ENCODE results near the gene THRB.

THRB gene

DNA sequence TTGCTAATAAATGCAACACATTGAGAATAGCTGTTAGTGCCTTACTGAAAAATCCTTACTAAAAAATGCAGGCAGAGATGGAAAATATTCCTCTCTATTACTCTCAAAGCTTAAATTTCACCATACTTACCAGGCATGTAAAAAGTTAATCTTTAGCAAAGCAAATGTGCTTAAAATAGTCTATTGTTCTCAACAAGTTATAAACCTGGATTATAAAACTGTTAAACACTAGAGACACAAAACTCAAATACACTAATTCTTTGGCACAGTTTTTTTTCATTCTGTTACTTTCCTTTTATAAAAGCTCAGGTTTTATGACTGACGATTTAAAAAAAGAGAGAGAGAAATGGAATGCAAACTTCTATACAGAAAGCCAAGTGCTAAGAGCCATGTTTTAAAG is 119.8 kb downstream of the THRB start:
- no peak overlapping the region for H3K4me3 ChIP-seq (ENCODE audit: low read depth, low read length)
- TF ChIP-seq CTCF (conservative IDR thresholded peaks at IDR 0.05; ENCODE audit: low read depth, low read length) = no peak
- no peak for DNase-seq (ENCODE audit: low read depth)

DNA sequence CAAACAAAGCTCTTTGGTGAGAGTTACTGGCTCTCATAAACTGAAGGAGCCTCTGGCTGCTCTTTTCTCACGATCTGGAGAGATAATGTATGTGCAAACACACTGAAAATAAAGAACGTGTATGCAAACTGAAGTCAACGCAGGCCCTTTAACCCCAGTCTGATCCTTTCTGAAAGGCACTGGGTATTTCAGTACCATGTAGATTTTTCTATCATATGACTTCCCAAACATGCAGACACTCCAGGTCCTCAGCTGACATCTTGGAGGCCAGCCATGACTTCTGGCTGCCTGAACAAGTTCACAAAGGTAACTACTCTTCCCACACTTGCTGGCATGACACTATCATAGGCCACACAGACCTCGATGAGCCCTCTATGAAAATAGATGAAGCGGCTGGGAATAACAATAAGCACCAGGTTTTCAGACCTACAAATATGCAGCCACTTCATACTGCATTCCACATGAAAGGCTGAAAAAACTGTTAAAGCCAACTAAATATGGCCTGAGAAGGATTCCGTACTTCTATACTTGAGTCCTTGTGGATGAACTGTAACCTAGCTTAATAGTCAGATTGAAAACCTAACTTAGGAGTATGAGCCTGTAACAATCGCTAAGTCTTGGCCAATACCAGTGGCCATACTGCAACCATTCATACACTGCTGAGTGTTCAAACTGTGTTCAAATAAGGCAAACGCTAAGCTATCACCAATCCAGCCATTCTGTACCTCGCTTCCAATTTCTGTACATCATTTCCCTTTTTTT is 121.3 kb downstream of the THRB start:
- no peak overlapping the region for H3K4me3 ChIP-seq (ENCODE audit: low read depth, low read length)
- DNase-seq (ENCODE audit: low read depth) = peak; percentile 35
- TF ChIP-seq CTCF (conservative IDR thresholded peaks at IDR 0.05; ENCODE audit: low read depth, low read length) = no peak

DNA sequence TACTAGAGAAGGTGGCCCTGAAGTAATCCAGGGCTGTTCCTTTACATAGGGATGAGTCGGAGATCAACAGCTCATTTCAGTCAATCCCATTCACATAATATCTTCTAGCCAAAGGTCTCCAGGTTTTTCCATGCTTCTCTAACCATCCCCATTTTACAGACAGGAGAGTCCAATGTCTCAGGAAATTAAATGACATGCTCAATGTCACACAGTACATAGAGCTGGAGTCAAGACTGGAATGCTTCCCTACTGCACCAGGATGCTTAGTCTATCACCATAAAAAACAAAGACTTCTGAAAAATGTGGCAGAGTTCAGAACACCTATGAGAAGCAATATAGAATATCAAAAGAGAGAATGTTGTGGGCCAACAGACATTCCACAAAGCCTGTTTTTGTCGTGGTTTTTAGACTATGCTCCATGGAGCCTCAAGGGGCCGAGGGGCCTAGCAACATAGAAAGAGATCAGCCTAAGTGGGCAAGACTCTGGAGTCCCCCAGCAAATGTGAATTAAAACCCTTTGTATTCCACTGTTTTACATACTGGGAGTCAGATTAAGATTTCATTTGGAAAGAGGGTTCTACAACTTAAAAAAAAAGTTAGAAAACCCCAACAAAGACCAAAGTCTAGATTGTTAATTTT is 122.0 kb downstream of the THRB start:
- no peak for TF ChIP-seq CTCF (conservative IDR thresholded peaks at IDR 0.05; ENCODE audit: low read depth, low read length)
- no peak for DNase-seq (ENCODE audit: low read depth)
- H3K4me3 ChIP-seq (ENCODE audit: low read depth, low read length) = no peak overlapping the region

DNA sequence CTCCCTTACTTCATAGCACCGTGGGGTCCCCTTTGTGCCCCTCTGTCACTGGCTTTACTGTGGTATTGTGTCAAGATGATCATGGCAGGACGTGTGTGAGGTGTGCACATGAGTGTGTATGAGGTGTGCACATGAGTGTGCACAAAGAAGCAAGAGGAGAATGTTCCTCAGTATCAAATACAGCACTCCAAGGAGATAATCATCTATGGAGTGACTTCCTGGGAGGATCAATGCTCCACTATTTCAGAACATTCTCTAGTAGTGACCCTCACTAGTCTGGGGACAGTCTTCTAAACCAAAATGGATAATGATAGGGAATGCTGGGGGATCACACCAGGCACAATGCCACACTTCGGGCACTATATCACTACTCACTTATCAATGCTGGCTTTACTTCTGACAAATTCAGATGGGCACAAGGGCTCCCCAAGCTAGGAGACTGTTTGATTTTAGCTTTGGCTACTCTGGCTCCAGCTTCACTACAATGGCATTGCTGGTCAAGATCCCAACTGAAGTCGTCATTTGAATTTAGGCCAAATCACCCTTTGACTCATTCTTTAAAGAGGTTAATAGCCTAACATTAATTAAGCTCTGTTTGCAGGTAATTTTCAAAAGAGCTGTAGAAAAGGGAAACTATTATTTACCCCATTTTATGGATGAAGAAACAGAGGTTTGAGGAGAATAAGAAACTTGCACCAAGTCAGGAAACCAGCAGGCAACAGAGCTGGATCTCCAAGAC is 124.1 kb downstream of the THRB start:
- TF ChIP-seq CTCF (conservative IDR thresholded peaks at IDR 0.05; ENCODE audit: low read depth, low read length) = no peak
- DNase-seq (ENCODE audit: low read depth) = no peak
- no peak overlapping the region for H3K4me3 ChIP-seq (ENCODE audit: low read depth, low read length)

DNA sequence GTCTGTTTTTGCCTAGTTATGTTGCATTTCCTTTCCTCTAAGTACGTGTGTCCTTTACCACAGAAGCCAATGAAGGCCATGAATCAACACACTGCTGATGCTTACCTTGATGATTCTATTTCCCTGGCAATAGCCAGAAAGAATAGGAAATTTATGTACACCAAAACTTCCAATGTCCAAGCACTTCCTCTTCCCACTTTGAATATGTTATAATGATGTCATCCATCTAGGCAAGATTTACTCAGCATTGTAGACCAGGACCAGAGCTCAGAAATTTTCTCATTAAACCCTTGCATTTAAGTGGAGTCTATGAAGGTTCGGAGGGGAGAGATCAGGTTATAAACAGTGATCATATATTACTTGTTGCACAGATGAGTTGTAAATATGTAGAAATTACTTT is 126.0 kb downstream of the THRB start:
- DNase-seq (ENCODE audit: low read depth) = no peak
- no peak for TF ChIP-seq CTCF (conservative IDR thresholded peaks at IDR 0.05; ENCODE audit: low read depth, low read length)

GRCh38 chr3:24367664-24368264 is 126.9 kb downstream of the THRB start:
- no peak for TF ChIP-seq CTCF (conservative IDR thresholded peaks at IDR 0.05; ENCODE audit: low read depth, low read length)
- H3K4me3 ChIP-seq (ENCODE audit: low read depth, low read length) = no peak overlapping the region
- DNase-seq (ENCODE audit: low read depth) = no peak

More for the DNA sequence above, 126.0 kb downstream of the THRB start:
- H3K4me3 ChIP-seq (ENCODE audit: low read depth, low read length) = no peak overlapping the region
